HL-60 (cell line): ENCODE data around the gene GRB10.

ENCODE experiments used
- DNase-seq, 2 experiments: peaks; one replicate each; pipeline ENCODE4 v3.0.0-alpha.2; 2010 to 2020; ENCODE audit warnings: low read depth in 1 of 2, low spot score in 1 of 2
- H3K27ac ChIP-seq: fragments of 250-450 bp; sonication (Bioruptor Pico); replicated peaks from 2 replicates; pipeline ENCODE4 v1.5.1; 2020; ENCODE audit warnings: mild to moderate bottlenecking, moderate library complexity
- H3K27me3 ChIP-seq: fragments of 250-450 bp; sonication (Bioruptor Pico); 2 replicates; pipeline ENCODE4 v1.5.1; 2021; ENCODE audit warnings: mild to moderate bottlenecking, moderate library complexity; ENCODE audit not compliant: insufficient read depth, poor library complexity, severe bottlenecking
- H3K4me3 ChIP-seq: replicated peaks from 2 replicates; pipeline ENCODE4 v1.5.1; 2011; ENCODE audit warnings: mild to moderate bottlenecking, control low read depth, low read length; ENCODE audit not compliant: insufficient read depth
- GABPA ChIP-seq: IDR thresholded peaks from 2 replicates; pipeline ENCODE4 v1.6.1; 2012; ENCODE audit warnings: low read depth
- POLR2AphosphoS5 ChIP-seq: IDR thresholded peaks from 2 replicates; pipeline ENCODE4 v1.6.1; 2012; ENCODE audit warnings: low read depth
- SPI1 ChIP-seq: IDR thresholded peaks from 2 replicates; pipeline ENCODE4 v1.6.1; 2012; ENCODE audit warnings: low read depth, mild to moderate bottlenecking, borderline replicate concordance
- TF ChIP-seq, protein P1 (sequence below): IDR thresholded peaks from 2 replicates; pipeline ENCODE4 v1.6.1; 2012; ENCODE audit warnings: low read depth; ENCODE audit not compliant: insufficient replicate concordance
- TF ChIP-seq, protein P2 (sequence below): IDR thresholded peaks from one replicate; pipeline ENCODE4 v1.5.1; 2011; ENCODE audit warnings: low read length, control low read depth, inconsistent platforms; ENCODE audit not compliant: insufficient read depth

Gene GRB10

DNA sequence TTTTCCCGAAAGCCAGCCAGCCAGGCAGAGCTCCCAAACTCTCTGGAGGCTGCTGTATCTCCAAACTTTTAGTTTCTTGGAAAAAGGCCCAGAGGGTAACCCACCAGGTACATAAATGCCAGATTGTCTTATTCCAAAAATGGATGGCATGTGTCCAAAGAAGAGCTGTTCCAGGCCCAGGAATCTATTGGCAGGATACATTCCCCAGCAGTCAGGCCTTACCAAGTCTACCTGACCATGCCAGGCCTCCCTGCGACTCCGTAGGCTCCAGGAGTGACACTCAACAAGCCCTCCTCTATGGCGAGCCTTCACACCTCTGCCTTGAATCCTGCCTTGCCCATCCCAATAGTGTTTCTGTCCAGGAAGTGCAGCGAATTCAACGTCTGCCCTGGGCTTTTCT lies 95.6 kb downstream of the GRB10 start:
- H3K27ac ChIP-seq = no peak overlapping the region
- TF ChIP-seq GABPA = no peak
- TF ChIP-seq SPI1 = no peak
- TF ChIP-seq POLR2AphosphoS5 = no peak
- TF ChIP-seq, protein P1, sequence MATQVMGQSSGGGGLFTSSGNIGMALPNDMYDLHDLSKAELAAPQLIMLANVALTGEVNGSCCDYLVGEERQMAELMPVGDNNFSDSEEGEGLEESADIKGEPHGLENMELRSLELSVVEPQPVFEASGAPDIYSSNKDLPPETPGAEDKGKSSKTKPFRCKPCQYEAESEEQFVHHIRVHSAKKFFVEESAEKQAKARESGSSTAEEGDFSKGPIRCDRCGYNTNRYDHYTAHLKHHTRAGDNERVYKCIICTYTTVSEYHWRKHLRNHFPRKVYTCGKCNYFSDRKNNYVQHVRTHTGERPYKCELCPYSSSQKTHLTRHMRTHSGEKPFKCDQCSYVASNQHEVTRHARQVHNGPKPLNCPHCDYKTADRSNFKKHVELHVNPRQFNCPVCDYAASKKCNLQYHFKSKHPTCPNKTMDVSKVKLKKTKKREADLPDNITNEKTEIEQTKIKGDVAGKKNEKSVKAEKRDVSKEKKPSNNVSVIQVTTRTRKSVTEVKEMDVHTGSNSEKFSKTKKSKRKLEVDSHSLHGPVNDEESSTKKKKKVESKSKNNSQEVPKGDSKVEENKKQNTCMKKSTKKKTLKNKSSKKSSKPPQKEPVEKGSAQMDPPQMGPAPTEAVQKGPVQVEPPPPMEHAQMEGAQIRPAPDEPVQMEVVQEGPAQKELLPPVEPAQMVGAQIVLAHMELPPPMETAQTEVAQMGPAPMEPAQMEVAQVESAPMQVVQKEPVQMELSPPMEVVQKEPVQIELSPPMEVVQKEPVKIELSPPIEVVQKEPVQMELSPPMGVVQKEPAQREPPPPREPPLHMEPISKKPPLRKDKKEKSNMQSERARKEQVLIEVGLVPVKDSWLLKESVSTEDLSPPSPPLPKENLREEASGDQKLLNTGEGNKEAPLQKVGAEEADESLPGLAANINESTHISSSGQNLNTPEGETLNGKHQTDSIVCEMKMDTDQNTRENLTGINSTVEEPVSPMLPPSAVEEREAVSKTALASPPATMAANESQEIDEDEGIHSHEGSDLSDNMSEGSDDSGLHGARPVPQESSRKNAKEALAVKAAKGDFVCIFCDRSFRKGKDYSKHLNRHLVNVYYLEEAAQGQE = no peak
- TF ChIP-seq, protein P2, sequence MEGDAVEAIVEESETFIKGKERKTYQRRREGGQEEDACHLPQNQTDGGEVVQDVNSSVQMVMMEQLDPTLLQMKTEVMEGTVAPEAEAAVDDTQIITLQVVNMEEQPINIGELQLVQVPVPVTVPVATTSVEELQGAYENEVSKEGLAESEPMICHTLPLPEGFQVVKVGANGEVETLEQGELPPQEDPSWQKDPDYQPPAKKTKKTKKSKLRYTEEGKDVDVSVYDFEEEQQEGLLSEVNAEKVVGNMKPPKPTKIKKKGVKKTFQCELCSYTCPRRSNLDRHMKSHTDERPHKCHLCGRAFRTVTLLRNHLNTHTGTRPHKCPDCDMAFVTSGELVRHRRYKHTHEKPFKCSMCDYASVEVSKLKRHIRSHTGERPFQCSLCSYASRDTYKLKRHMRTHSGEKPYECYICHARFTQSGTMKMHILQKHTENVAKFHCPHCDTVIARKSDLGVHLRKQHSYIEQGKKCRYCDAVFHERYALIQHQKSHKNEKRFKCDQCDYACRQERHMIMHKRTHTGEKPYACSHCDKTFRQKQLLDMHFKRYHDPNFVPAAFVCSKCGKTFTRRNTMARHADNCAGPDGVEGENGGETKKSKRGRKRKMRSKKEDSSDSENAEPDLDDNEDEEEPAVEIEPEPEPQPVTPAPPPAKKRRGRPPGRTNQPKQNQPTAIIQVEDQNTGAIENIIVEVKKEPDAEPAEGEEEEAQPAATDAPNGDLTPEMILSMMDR = no peak
- no peak for DNase-seq
- H3K4me3 ChIP-seq = no peak overlapping the region
- H3K27me3 ChIP-seq = no peaks in the 10 kb centered on the region

DNA sequence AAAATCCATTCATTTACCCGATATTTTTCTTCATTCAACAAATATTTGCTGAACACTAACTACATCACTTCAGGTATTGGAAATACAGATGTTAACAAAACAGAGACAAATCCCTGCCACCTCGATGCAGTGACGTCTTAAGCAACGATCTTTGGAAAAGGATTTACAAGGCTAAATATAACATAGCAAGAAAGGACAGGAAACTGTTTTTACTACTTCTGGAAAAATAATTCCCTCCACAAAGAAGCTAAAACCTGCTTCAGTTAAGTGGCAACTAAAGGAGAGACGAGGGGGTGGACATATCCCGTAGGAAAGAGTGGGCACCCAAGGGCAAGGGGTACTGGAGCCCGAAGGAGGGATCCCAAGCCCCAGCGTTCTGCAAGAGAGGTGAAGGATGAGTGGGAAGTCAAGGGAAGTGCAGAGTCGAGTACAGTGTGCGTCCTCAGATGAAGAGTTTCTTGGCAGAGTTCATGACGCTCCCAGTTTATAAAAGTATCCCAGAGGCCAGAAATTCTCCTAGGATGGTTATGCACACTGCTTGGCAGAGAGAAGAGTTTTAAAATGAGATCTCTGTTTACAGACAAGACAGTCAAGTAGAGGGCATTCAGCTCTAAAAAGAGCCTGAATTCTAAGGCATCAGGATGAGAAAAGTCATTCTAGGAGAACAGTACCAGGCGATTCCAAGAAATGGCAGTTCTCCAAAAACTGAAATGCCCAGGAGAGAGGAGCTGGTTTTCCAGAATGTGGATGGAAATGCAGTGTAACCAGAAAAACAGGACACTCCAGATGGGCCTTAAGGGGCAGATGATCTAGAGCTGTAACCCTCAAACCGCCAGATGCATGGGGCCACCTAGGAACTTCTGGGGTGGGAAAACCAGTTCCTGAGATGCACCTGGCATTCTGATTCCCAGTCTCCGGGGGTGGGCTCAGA lies 97.3 kb downstream of the GRB10 start:
- Histone ChIP-seq H3K4me3 (no peak overlapping the region), H3K27ac (no peak overlapping the region), H3K27me3 (no peaks in the 10 kb centered on the region)
- DNase-seq = no peak
- TF ChIP-seq POLR2AphosphoS5 (no peak), GABPA (no peak), SPI1 (no peak)
- TF ChIP-seq, protein P1 = no peak
- TF ChIP-seq, protein P2 = no peak

DNA sequence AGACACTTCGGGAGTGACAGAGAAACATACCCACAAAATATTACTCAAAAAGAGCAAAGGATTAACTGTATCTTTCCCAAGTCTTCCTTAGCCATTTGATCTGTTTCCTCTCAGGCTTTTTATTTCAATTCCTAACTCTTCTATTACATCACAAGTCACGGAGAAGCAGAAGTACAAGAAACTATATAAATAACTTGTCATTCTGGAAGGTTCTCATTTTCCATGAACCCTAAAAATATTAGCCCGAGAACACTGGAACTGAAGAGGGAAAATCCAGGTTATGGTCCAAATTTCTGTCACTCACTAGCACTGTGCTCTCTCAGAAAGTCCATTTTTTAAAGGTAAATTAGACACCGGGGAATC lies 98.0 kb downstream of the GRB10 start:
- no peak for DNase-seq
- TF ChIP-seq, protein P2 = no peak
- TF ChIP-seq GABPA (no peak), SPI1 (no peak), POLR2AphosphoS5 (no peak)
- TF ChIP-seq, protein P1 = no peak
- Histone ChIP-seq H3K27ac (no peak overlapping the region), H3K4me3 (no peak overlapping the region), H3K27me3 (no peaks in the 10 kb centered on the region)
